ENCODE data around the gene RAB44. TPM values are rescaled to one million over a fixed set of nuclear protein-coding genes. Genes with fewer than 3 reads are reported as not detected.

The RAB44 gene
- total RNA-seq, 1 donor from 2014 or later, result 0.16 TPM

DNA sequence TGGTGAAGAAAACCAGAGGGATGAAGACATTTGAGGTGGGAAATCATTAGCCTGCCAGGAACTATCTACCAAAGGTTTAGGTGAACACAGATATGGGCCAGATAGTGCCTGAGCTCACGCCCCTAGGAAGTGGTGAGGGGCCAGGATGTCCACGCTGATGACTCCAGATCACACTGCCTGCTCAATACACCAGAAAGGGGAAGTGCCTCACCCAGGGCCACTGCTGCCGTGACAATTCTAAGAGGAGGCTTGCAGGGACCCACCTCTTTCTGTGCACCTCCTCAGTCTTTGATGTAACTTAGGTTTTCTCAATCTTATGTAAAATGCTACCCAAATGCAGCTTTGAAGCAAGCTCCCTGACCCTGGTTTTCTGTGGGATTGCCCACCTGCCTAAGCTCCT is 5.4 kb upstream of the RAB44 start:
- Histone ChIP-seq H3K4me1 (ENCODE audit: insufficient read depth, low read length) (no peaks in the 10 kb centered on the region), H3K27me3 (ENCODE audit: insufficient read depth, low read length) (no peaks in the 10 kb centered on the region), H3K79me2 (ENCODE audit: insufficient read depth, low read length) (no peaks in the 10 kb centered on the region), H3K27ac (ENCODE audit: low read depth, low read length) (no peak overlapping the region), H4K20me1 (ENCODE audit: insufficient read depth, low read length) (peaks cover 22% of the 10 kb centered on the region), H3K9me3 (ENCODE audit: insufficient read depth, low read depth, low read length) (no peaks in the 10 kb centered on the region), H3K4me3 (ENCODE audit: insufficient read depth, low read depth, low read length) (no peak overlapping the region), H3K36me3 (ENCODE audit: insufficient read depth, low read length) (peaks cover 4% of the 10 kb centered on the region), H2AFZ (ENCODE audit: low read depth, low read length) (no peak overlapping the region), H3K4me2 (ENCODE audit: low read length) (no peak overlapping the region), H3K9ac (ENCODE audit: low read length) (no peak overlapping the region)
- DNase-seq (ENCODE audit: low read depth) (no peak), FAIRE-seq (no peak)
- Mint-ChIP-seq H3K9me3 (ENCODE audit: unreplicated experiment) (no peaks in the 10 kb centered on the region), H3K27me3 (ENCODE audit: low read depth, unreplicated experiment) (peaks cover 6% of the 10 kb centered on the region), H3K36me3 (ENCODE audit: low read depth, unreplicated experiment) (peaks cover 2% of the 10 kb centered on the region), H3K27ac (ENCODE audit: unreplicated experiment) (no peak overlapping the region), H3K4me3 (ENCODE audit: unreplicated experiment) (no peak overlapping the region), H3K4me1 (ENCODE audit: low read depth, unreplicated experiment) (no peaks in the 10 kb centered on the region)
- TF ChIP-seq, protein P1, sequence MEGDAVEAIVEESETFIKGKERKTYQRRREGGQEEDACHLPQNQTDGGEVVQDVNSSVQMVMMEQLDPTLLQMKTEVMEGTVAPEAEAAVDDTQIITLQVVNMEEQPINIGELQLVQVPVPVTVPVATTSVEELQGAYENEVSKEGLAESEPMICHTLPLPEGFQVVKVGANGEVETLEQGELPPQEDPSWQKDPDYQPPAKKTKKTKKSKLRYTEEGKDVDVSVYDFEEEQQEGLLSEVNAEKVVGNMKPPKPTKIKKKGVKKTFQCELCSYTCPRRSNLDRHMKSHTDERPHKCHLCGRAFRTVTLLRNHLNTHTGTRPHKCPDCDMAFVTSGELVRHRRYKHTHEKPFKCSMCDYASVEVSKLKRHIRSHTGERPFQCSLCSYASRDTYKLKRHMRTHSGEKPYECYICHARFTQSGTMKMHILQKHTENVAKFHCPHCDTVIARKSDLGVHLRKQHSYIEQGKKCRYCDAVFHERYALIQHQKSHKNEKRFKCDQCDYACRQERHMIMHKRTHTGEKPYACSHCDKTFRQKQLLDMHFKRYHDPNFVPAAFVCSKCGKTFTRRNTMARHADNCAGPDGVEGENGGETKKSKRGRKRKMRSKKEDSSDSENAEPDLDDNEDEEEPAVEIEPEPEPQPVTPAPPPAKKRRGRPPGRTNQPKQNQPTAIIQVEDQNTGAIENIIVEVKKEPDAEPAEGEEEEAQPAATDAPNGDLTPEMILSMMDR (IDR thresholded peaks at IDR 0.05; ENCODE audit: insufficient read depth, low read depth, low read length), result no peak
- TF ChIP-seq EZH2 (IDR thresholded peaks at IDR 0.05; ENCODE audit: insufficient read depth, low read length), result no peak

DNA sequence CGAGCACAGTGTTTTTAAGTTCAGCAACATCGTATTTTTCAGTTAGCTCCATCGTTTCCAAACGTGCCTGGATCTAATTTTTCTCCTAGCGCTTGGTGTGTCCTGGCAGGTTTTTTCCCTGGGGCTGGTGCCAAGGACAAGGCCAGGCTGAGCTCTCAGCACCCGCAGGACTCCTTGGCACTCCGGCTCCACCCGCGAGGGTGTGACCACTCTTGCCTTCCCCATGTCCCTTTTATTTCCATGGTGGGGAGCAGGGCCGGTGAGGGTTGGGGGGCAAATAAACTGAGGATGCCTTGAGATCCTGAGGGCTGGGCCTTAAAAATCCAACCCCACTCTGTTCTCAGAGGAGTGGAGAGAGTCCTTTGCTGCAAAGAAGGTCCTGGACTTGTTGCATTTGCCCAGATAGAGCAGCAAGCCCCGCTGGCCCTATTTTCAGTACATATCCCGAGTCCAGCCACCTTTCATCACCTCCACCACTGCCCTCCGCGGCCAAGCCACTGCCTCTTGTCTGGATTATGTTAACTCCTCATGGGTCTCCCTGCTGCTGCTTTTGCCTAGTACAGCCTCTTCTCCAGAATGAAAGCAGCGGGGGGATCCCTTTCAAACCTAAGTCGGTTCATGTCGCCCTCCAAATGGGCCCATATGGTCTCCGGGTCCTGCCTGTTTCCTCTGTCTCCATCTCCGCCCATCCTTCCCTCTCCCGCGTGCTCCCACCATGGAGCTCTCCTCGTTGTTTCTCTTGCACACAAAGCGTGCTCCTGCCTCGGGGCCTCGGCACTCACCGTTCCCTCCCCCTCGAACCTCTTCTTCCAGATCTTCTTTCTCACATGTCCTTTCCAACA is 4.5 kb upstream of the RAB44 start:
- Histone ChIP-seq H3K9me3 (ENCODE audit: insufficient read depth, low read depth, low read length) (no peaks in the 10 kb centered on the region), H3K4me2 (ENCODE audit: low read length) (no peak overlapping the region), H3K9ac (ENCODE audit: low read length) (no peak overlapping the region), H3K27me3 (ENCODE audit: insufficient read depth, low read length) (no peaks in the 10 kb centered on the region), H3K27ac (ENCODE audit: low read depth, low read length) (no peak overlapping the region), H3K4me1 (ENCODE audit: insufficient read depth, low read length) (no peaks in the 10 kb centered on the region), H4K20me1 (ENCODE audit: insufficient read depth, low read length) (peaks cover 14% of the 10 kb centered on the region), H3K36me3 (ENCODE audit: insufficient read depth, low read length) (no peaks in the 10 kb centered on the region), H3K4me3 (ENCODE audit: insufficient read depth, low read depth, low read length) (no peak overlapping the region), H3K79me2 (ENCODE audit: insufficient read depth, low read length) (no peaks in the 10 kb centered on the region), H2AFZ (ENCODE audit: low read depth, low read length) (no peak overlapping the region)
- peaks cover 9% of the 10 kb centered on the region for H3K27me3 Mint-ChIP-seq (ENCODE audit: low read depth, unreplicated experiment)
- no peaks in the 10 kb centered on the region for H3K9me3 Mint-ChIP-seq (ENCODE audit: unreplicated experiment)
- H3K36me3 Mint-ChIP-seq (ENCODE audit: low read depth, unreplicated experiment), result peaks cover 2% of the 10 kb centered on the region
- no peak for DNase-seq (ENCODE audit: low read depth)
- no peak for FAIRE-seq
- H3K4me3 Mint-ChIP-seq (ENCODE audit: unreplicated experiment), result no peak overlapping the region
- H3K27ac Mint-ChIP-seq (ENCODE audit: unreplicated experiment), result no peak overlapping the region
- H3K4me1 Mint-ChIP-seq (ENCODE audit: low read depth, unreplicated experiment), result no peaks in the 10 kb centered on the region
- TF ChIP-seq, protein P1 (IDR thresholded peaks at IDR 0.05; ENCODE audit: insufficient read depth, low read depth, low read length), result no peak
- no peak for TF ChIP-seq EZH2 (IDR thresholded peaks at IDR 0.05; ENCODE audit: insufficient read depth, low read length)

DNA sequence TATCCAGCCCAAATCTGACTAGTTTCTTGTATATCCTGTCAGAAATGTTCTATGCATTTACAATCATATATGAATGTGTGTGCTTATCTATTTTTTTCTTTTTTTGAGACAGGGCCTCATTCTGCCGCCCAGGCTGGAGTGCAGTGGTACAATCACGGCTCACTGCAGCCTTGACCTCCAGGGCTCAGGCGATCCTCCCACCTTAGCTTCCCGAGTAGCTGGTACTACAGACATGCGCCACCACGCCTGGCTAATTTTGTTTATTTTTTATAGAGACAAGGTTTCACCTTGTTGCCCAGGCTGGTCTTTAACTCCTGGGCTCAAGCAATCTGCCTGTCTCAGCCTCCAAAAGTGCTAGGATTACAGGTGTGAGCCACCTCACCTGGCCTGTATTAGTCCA is 3.0 kb upstream of the RAB44 start:
- H3K36me3 ChIP-seq (ENCODE audit: insufficient read depth, low read length), result no peaks in the 10 kb centered on the region

More for the DNA sequence above, 3.0 kb upstream of the RAB44 start:
- peaks cover 20% of the 10 kb centered on the region for H3K27me3 Mint-ChIP-seq (ENCODE audit: low read depth, unreplicated experiment)
- no peaks in the 10 kb centered on the region for H3K27me3 ChIP-seq (ENCODE audit: insufficient read depth, low read length)
- H3K4me3 Mint-ChIP-seq (ENCODE audit: unreplicated experiment), result no peak overlapping the region
- H3K4me1 Mint-ChIP-seq (ENCODE audit: low read depth, unreplicated experiment), result no peaks in the 10 kb centered on the region
- no peak overlapping the region for H3K27ac Mint-ChIP-seq (ENCODE audit: unreplicated experiment)
- TF ChIP-seq, protein P1 (IDR thresholded peaks at IDR 0.05; ENCODE audit: insufficient read depth, low read depth, low read length), result no peak
- no peak for TF ChIP-seq EZH2 (IDR thresholded peaks at IDR 0.05; ENCODE audit: insufficient read depth, low read length)
- H4K20me1 ChIP-seq (ENCODE audit: insufficient read depth, low read length), result peaks cover 2% of the 10 kb centered on the region
- no peak overlapping the region for H3K9ac ChIP-seq (ENCODE audit: low read length)
- H2AFZ ChIP-seq (ENCODE audit: low read depth, low read length), result no peak overlapping the region
- peaks cover 2% of the 10 kb centered on the region for H3K36me3 Mint-ChIP-seq (ENCODE audit: low read depth, unreplicated experiment)
- H3K9me3 Mint-ChIP-seq (ENCODE audit: unreplicated experiment), result no peaks in the 10 kb centered on the region
- FAIRE-seq, result no peak
- H3K4me1 ChIP-seq (ENCODE audit: insufficient read depth, low read length), result no peaks in the 10 kb centered on the region
- no peaks in the 10 kb centered on the region for H3K79me2 ChIP-seq (ENCODE audit: insufficient read depth, low read length)
- no peak for DNase-seq (ENCODE audit: low read depth)
- no peak overlapping the region for H3K4me3 ChIP-seq (ENCODE audit: insufficient read depth, low read depth, low read length)
- no peaks in the 10 kb centered on the region for H3K9me3 ChIP-seq (ENCODE audit: insufficient read depth, low read depth, low read length)
- H3K4me2 ChIP-seq (ENCODE audit: low read length), result no peak overlapping the region
- H3K27ac ChIP-seq (ENCODE audit: low read depth, low read length), result no peak overlapping the region

Measured in astrocyte (in vitro differentiated cells and primary cell).